NCI-H2171 (cell line): ENCODE data around the gene DTD1.
"Not testable (repeated sequence)": the region's sequence is repeated elsewhere in the genome, so short reads cannot be mapped to it uniquely, and the experiment has no call there.

ENCODE experiments used
- DNase-seq: peaks from one replicate; lab custom pipeline; 2025; lab: John Stamatoyannopoulos, UW

The DTD1 gene

GRCh38 chr20:18740726-18741125 lies 152.9 kb downstream of the DTD1 start:
- no peak for DNase-seq

DNA sequence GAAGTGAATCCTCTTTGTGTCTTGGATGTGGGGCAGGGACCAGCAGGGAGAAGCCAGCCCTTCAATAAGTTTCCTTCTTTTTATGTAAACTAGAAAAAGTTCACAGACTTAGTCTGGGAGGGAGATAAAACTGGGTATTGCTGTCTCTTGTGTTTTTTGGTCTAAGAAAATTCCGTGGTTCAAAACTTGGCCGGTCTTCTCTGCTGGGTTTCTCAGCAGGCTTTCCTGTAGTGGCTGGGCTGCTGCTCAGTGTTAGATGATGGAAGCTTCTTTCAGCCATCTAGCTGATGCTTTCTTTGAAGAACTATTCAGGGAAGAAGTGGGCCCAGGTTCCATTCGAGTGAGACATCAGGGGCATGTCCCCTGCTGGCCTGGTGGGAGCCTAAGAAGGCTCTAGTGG lies 155.0 kb downstream of the DTD1 start:
- no peak for DNase-seq

- no peak for DNase-seq
Measured at GRCh38 chr20:18743665-18744440, 156.0 kb downstream of the DTD1 start.

- DNase-seq: no peak
Measured at GRCh38 chr20:18747090-18747489, 159.2 kb downstream of the DTD1 start.

- DNase-seq: peak; percentile 92
Measured at GRCh38 chr20:18748987-18749386, 161.1 kb downstream of the DTD1 start.

GRCh38 chr20:18749528-18749927 lies 161.7 kb downstream of the DTD1 start:
- no peak for DNase-seq

GRCh38 chr20:18750735-18751134 lies 162.9 kb downstream of the DTD1 start:
- peak; percentile 54 for DNase-seq

DNA sequence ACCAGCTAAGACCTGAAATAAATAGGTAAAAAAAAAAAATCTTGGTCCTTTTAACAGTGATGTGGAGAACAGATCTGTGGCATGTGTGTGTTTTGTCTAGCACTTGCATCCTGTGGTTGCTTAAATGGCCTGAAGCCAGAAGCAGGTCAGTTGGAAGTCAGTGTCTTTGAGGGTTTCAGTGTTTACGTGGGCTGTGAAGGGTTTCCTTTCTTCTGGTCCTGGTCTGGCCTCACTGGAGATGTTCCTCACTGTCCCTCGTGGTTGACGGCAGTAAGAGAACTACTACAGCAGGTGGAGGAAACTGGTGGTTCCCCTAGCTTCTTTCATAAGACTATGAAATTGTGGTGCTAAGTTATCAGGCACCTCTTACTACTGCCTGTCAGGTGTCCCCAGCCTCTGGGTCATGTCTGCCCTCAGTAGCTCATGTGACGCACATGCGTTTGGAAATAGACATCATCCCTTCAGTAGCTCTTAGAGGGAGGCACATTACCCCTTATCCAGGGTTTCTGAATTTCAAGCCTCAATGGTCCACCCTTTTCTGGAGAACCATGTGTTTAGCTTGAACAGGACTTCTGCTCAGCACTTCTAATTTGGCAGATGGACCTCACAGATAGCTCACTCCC lies 166.3 kb downstream of the DTD1 start:
- DNase-seq: no peak

- DNase-seq: no peak
Measured at GRCh38 chr20:18754653-18755045, 166.8 kb downstream of the DTD1 start.

DNA sequence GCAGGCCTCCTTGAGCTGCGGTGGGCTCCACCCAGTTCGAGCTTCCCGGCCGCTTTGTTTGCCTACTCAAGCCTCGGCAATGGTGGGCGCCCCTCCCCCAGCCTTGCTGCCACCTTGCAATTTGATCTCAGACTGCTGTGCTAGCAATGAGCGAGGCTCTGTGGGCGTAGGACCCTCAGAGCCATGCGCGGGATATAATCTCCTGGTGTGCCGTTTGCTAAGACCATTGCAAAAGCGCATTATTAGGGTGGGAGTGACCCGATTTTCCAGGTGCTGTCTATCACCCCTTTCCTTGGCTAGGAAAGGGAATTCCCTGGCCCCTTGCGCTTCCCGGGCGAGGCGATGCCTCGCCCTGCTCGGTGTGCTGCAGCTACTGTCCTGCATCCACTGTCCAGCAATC lies 173.0 kb downstream of the DTD1 start:
- not testable (repeated sequence) for DNase-seq

- no peak for DNase-seq
Measured at GRCh38 chr20:18767676-18768075, 179.8 kb downstream of the DTD1 start.

- peak; percentile 61 for DNase-seq
Measured at GRCh38 chr20:18773566-18773965, 185.7 kb downstream of the DTD1 start.

DNA sequence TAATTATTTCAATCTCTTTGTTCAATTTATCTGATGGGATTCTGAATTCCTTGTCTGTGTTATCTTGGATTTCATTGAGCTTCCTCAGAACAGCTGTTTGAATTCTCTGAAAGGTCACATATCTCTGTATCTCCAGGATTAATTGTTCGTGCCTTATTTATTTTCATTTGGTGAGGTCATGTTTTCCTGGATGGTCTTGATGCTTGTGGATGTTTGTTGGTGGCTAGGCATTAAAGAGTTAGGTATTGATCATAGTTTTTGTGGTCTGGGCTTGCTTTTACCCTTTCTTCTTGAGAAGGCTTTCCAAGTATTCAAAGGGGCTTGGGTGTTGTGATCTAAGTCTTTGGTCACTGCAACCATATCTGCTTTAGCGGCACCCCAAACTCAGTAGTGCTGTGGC lies 186.4 kb downstream of the DTD1 start:
- no peak for DNase-seq

DNA sequence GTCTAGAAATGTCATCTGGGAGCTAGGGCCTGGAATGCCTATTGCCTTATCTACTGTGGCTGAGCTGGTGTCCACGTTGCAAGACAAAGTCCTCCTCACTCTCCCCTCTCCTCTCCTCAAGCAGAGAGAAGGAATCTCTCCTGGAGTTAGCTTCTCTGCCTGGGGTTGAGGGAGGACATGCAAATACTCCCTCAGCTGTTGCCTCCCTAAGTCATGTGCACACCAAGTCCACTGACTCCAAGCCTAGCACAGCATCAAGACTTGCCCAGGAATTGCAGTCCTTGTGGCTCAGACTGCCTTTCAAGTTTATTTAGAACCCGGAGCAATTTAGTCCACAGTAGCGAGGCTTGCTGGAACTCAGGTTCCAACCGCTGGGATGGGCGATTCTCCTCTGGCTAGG lies 187.8 kb downstream of the DTD1 start:
- DNase-seq: no peak

GRCh38 chr20:18778690-18779392 lies 191.0 kb downstream of the DTD1 start:
- DNase-seq: no peak

DNA sequence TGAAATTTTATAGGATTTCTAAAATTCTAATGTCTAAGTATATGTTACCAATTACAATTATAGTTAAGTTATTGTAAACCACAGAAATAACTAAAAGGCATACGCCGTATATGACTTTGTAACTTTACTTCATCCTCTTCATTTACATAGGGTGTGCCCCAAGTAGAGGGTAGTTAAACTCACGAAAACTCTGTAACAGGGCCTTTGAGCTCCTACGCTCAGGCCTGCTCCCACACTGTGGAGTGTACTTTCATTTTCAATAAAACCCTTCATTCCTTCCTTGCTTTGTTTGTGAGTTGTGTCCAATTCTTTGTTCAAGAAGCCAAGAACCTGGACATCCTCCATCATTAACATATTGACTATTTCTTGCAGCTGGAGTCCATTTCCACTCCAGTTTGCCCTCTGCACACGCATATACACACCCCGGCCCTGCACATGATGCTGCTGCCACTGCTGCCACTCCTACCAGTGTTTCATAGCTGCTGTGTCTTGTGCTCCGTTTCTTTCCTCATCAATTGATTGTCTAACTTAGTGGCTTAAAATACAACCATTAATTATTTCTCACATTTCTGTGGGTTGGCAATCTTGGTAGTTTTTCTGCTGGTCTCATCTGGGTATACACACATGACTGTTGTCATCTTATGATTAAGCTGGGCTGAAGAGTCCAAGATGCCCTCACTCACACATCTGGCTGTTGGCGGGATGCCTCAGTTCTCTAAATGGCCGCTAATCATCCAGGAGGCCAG lies 192.7 kb downstream of the DTD1 start:
- no peak for DNase-seq

- DNase-seq: no peak
Measured at GRCh38 chr20:18781509-18781908, 193.7 kb downstream of the DTD1 start.

DNA sequence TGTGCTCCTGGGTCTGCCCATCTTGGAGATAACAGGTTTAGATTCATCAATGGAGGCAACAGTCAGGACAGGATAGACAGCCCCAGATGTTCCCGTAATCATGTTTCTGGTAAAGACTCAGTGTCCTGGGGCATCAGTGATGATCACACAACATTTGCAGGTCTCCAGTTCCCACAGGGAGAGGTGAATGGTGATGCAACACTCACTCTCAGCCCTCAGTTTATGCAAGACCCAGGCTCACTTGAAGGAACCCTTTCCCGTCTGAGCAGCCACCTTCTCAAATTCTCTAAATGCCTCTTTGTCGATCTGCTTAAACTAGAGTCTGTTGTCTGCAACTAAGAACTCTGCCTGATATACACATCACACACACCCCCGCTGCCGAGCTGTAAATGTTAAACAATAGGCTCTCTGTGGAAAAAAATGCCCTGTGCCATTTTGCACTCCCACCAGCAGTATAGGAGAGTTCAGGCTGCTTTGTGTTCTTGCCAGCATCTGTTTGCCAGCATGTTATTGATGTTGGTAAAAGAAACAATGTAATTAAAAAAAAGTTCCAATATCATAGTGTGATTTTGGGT lies 195.6 kb downstream of the DTD1 start:
- no peak for DNase-seq

DNA sequence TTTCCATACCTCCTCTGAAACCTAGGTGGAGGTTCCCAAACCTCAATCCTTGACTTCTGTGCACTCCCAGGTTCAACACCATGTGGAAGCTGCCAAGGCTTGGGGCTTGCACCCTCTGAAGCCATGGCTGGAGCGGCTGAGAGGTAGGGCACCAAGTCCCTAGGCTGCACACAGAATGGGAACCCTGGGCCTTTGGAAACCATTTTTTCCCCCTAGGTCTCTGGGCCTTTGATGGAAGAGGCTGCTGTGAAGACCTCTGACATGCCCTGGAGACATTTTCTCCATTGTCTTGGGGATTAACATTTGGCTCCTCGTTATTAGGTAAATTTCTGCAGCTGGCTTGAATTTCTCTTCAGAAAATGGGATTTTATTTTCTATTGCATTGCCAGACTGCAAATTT lies 199.2 kb downstream of the DTD1 start:
- DNase-seq: not testable (repeated sequence)

DNA sequence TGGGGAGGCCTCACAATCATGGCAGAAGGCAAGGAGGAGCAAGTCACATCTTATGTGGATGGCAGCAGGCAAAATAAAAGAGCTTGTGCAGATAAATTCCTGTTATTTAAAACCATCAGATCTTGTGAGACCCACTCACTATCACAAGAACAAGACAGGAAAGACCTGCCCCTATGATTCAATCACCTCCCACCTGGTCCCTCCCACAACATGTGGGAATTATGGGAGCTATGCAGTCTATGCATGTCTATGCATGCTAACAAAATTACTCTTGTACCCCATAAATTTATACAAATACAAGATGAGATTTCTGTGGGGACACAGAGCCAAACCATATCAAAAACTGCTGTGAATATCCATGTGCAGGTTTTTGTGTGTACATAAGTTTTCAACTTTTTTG lies 200.2 kb downstream of the DTD1 start:
- DNase-seq: no peak

DNA sequence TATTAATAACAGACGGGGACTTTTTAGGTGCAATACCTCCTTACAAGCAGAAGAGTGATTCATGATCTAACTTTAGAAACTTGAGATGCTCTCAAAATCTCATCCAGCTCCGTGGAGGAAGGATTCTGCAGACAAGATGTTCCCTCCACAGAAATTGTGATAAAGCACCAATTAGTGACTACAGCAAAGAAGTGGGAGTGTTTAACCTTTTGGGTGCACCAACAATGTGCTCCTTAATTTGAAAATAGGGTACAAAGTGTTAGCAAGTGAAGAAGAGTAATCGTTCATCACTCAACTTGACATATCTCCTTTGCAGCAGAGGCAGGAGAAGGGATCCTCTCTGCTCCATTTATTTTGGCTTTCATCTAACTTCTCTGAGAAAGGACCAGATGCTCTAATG lies 202.9 kb downstream of the DTD1 start:
- no peak for DNase-seq
